Lower leg skin (tissue), 4 donors: ENCODE results near the gene UBE4B. TPM values are rescaled to one million over a fixed set of nuclear protein-coding genes. Genes with fewer than 3 reads are reported as not detected.

Experiments used
- DNase-seq, 2 donors: peaks; one replicate each; pipeline ENCODE4 v3.0.0-alpha.2; 2019; ENCODE audit warnings: low spot score in 2 of 2
- H3K4me3 ChIP-seq: fragments of 200-600 bp; sonication (generic); 2 replicates; pipeline ENCODE4 v1.5.1; 2017; ENCODE audit warnings: mild to moderate bottlenecking, low read depth; ENCODE audit not compliant: poor library complexity, severe bottlenecking
- CTCF ChIP-seq, 3 donors: fragments of 450-650 bp; IDR thresholded peaks; one replicate each; pipeline ENCODE4 v1.5.1; 2016; ENCODE audit warnings: antibody characterized with exemption in 3 of 3, mild to moderate bottlenecking in 3 of 3, moderate library complexity in 2 of 3
- POLR2A ChIP-seq, 2 donors: fragments of 450-650 bp; IDR thresholded peaks; one replicate each; pipeline ENCODE4 v1.6.1; 2016 to 2017; ENCODE audit warnings: antibody characterized with exemption in 2 of 2, mild to moderate bottlenecking in 1 of 2, moderate library complexity in 1 of 2
- WGBS, 2 donors: methylation state at CpG; one replicate each; pipeline ENCODE4 v1.1.5; 2018; 5-methylcytosine and 5-hydroxymethylcytosine counted together
- intact Hi-C: fragments of 100-400 bp; cut with DNase I; formaldehyde crosslinking; loops from one replicate; pipeline ENCODE4 v1.15.0; 2023; ENCODE audit warnings: low total_unique reads
- total RNA-seq, 4 donors: library from RNA; depleted of rRNA; stranded (reverse); fragments of >200 nt; gene quantifications; one replicate each; pipeline ENCODE4 v1.1.0, GENCODE V29; 2016

UBE4B gene
- total RNA-seq, 4 donors from 2014 or later = 65.7 to 114 (median 69.9) TPM

GRCh38 chr1:10187026-10187334 lies 154.2 kb downstream of the UBE4B start:
- intact Hi-C loops = no loop called here
- no peak overlapping the region for H3K4me3 ChIP-seq
- WGBS, 2 donors = 74 to 76% methylated on average over 4 of the region's 4 CpGs
- DNase-seq = no peak
- no peak for TF ChIP-seq POLR2A (IDR thresholded peaks at IDR 0.05)

GRCh38 chr1:10188133-10188650 lies 155.4 kb downstream of the UBE4B start:
- WGBS, 2 donors = 92 to 94% methylated on average over 2 of the region's 2 CpGs
- H3K4me3 ChIP-seq = no peak overlapping the region
- intact Hi-C loops = no loop called here
- TF ChIP-seq CTCF (IDR thresholded peaks at IDR 0.05) (no peak), POLR2A (IDR thresholded peaks at IDR 0.05) (no peak)
- no peak for DNase-seq

- DNase-seq = no peak
- TF ChIP-seq CTCF (IDR thresholded peaks at IDR 0.05) (no peak), POLR2A (IDR thresholded peaks at IDR 0.05) (no peak)
- H3K4me3 ChIP-seq = no peak overlapping the region
- intact Hi-C loops = no loop called here
- 38 to 44% methylated on average over 4 of the region's 4 CpGs for WGBS, 2 donors
These were observed 156.9 kb downstream of the UBE4B start for GRCh38 chr1:10189659-10190058.

GRCh38 chr1:10192263-10192662 lies 159.5 kb downstream of the UBE4B start:
- intact Hi-C loops = no loop called here
- TF ChIP-seq CTCF (IDR thresholded peaks at IDR 0.05) (no peak), POLR2A (IDR thresholded peaks at IDR 0.05) (no peak)
- no peak overlapping the region for H3K4me3 ChIP-seq
- WGBS, 2 donors = 85 to 86% methylated on average over 5 of the region's 5 CpGs
- DNase-seq = no peak

- no peak overlapping the region for H3K4me3 ChIP-seq
- intact Hi-C loops = no loop called here
- no peak for DNase-seq
- TF ChIP-seq POLR2A (IDR thresholded peaks at IDR 0.05) = no peak
- TF ChIP-seq CTCF (IDR thresholded peaks at IDR 0.05) = no peak
- 70 to 74% methylated on average over 6 of the region's 6 CpGs for WGBS, 2 donors
These were observed 160.5 kb downstream of the UBE4B start for GRCh38 chr1:10193288-10193687.

- intact Hi-C loops = no loop called here
- WGBS, 2 donors = 80 to 81% methylated on average over 6 of the region's 6 CpGs
- TF ChIP-seq POLR2A (IDR thresholded peaks at IDR 0.05) (no peak), CTCF (IDR thresholded peaks at IDR 0.05) (no peak)
These were observed 162.8 kb downstream of the UBE4B start for GRCh38 chr1:10195570-10195969.

More at GRCh38 chr1:10195570-10195969, 162.8 kb downstream of the UBE4B start:
- no peak for DNase-seq
- H3K4me3 ChIP-seq = no peak overlapping the region
